GM18873 (cell line): ENCODE results near the gene OR6N1.

Source experiments
- ATAC-seq: cut with Tn5 transposase; IDR thresholded peaks from one replicate; pipeline ENCODE4 v1.9.1; 2021; ENCODE audit warnings: mild to moderate bottlenecking, moderate library complexity, moderate number of reproducible peaks; ENCODE audit not compliant: unreplicated experiment, low FRiP score

Gene OR6N1

GRCh38 chr1:158771950-158772866 is at the start of gene OR6N1:
Gene OR6N1 (minus strand): TSS chr1:158772195. CDS start chr1:158766682, 5,513 bp downstream.
- no peak for ATAC-seq

- no peak for ATAC-seq
These were observed 49.7 kb upstream of the OR6N1 start for GRCh38 chr1:158821723-158822122.

GRCh38 chr1:158819461-158820443 is 47.8 kb upstream of the OR6N1 start:
- no peak for ATAC-seq

- no peak for ATAC-seq
These were observed 47.0 kb upstream of the OR6N1 start for GRCh38 chr1:158818975-158819431.

GRCh38 chr1:158818560-158818959 is 46.6 kb upstream of the OR6N1 start:
- ATAC-seq, result no peak

GRCh38 chr1:158814970-158815369 is 43.0 kb upstream of the OR6N1 start:
- ATAC-seq, result no peak

GRCh38 chr1:158813164-158813563 is 41.2 kb upstream of the OR6N1 start:
- no peak for ATAC-seq

GRCh38 chr1:158812336-158812735 is 40.3 kb upstream of the OR6N1 start:
- ATAC-seq, result no peak

- ATAC-seq, result no peak
These were observed 38.3 kb upstream of the OR6N1 start for GRCh38 chr1:158810311-158810710.

- ATAC-seq, result no peak
These were observed 37.9 kb upstream of the OR6N1 start for GRCh38 chr1:158809862-158810261.

- ATAC-seq, result no peak
These were observed 37.3 kb upstream of the OR6N1 start for GRCh38 chr1:158809256-158809655.

GRCh38 chr1:158806916-158807536 is 35.0 kb upstream of the OR6N1 start:
- ATAC-seq, result no peak

- ATAC-seq, result no peak
These were observed 31.7 kb upstream of the OR6N1 start for GRCh38 chr1:158803678-158804077.

GRCh38 chr1:158801396-158801795 is 29.4 kb upstream of the OR6N1 start:
- no peak for ATAC-seq

GRCh38 chr1:158800526-158800925 is 28.5 kb upstream of the OR6N1 start:
- no peak for ATAC-seq

- ATAC-seq, result no peak
These were observed 27.7 kb upstream of the OR6N1 start for GRCh38 chr1:158799689-158800088.

- no peak for ATAC-seq
These were observed 26.5 kb upstream of the OR6N1 start for GRCh38 chr1:158798531-158798930.

GRCh38 chr1:158794247-158794646 is 22.3 kb upstream of the OR6N1 start:
- ATAC-seq, result no peak

GRCh38 chr1:158793604-158794003 is 21.6 kb upstream of the OR6N1 start:
- no peak for ATAC-seq

- no peak for ATAC-seq
These were observed 9.1 kb upstream of the OR6N1 start, which contains the start of gene OR6N2 for GRCh38 chr1:158781104-158781503. Gene OR6N2 (minus strand): TSS chr1:158781204. CDS start chr1:158777635, 3,569 bp downstream.
